GM12873 (cell line): ENCODE measurements around the gene YIPF1.

ENCODE experiments used
- CTCF ChIP-seq: IDR thresholded peaks from 2 replicates; pipeline ENCODE4 v1.5.1; 2012; ENCODE audit warnings: low read depth, mild to moderate bottlenecking, moderate library complexity, low read length, control low read depth; ENCODE audit not compliant: insufficient read depth; ENCODE audit errors: missing control alignments

The YIPF1 gene

GRCh38 chr1:53927376-53927881, 37.8 kb upstream of the YIPF1 start:
- TF ChIP-seq CTCF, result no peak

- TF ChIP-seq CTCF, result no peak
Measured at GRCh38 chr1:53919675-53920066, 30.1 kb upstream of the YIPF1 start.

- TF ChIP-seq CTCF, result no peak
Measured at GRCh38 chr1:53918343-53918742, 28.7 kb upstream of the YIPF1 start.

GRCh38 chr1:53913352-53914033, 23.9 kb upstream of the YIPF1 start:
- TF ChIP-seq CTCF, result no peak

- no peak for TF ChIP-seq CTCF
Measured at GRCh38 chr1:53911442-53911841, 21.8 kb upstream of the YIPF1 start.

GRCh38 chr1:53909946-53910345, 20.3 kb upstream of the YIPF1 start:
- no peak for TF ChIP-seq CTCF

GRCh38 chr1:53906121-53906520, 16.5 kb upstream of the YIPF1 start:
- TF ChIP-seq CTCF, result no peak
